Keratinocyte (primary cell): ENCODE measurements around the gene GRIK4. TPM values are rescaled to one million over a fixed set of nuclear protein-coding genes. Genes with fewer than 3 reads are reported as not detected.

Experiments used
- DNase-seq: peaks from one replicate; pipeline ENCODE4 v3.0.0-alpha.2; 2011; ENCODE audit warnings: low read depth, missing footprints, low spot score
- FAIRE-seq: peaks from 2 replicates; lab custom pipeline; 2011; peaks lifted over from hg19 to GRCh38; lab: Jason Lieb, UNC
- H2AFZ ChIP-seq: 2 replicates; pipeline ENCODE4 v1.6.0; 2012; ENCODE audit warnings: low read length, control low read depth, inconsistent platforms; ENCODE audit not compliant: control insufficient read depth
- H3K27ac ChIP-seq: 2 replicates; pipeline ENCODE4 v1.5.1; 2011; ENCODE audit warnings: low read length; ENCODE audit not compliant: control insufficient read depth, insufficient read depth
- H3K27me3 ChIP-seq: 3 replicates; pipeline ENCODE4 v1.6.0; 2011; ENCODE audit warnings: low read length; ENCODE audit not compliant: control insufficient read depth, insufficient read depth; ENCODE audit errors: extremely low read depth
- H3K36me3 ChIP-seq, 2 experiments: 2 replicates in 1 of 2; 3 replicates in 1 of 2; pipeline ENCODE4 v1.5.1; 2011; ENCODE audit warnings: low read length in 2 of 2, mild to moderate bottlenecking in 1 of 2; ENCODE audit not compliant: control insufficient read depth in 2 of 2, insufficient read depth in 2 of 2; ENCODE audit errors: extremely low read depth in 1 of 2
- H3K4me1 ChIP-seq: 3 replicates; pipeline ENCODE4 v1.5.1; 2011; ENCODE audit warnings: low read length; ENCODE audit not compliant: control insufficient read depth, insufficient read depth; ENCODE audit errors: extremely low read depth
- H3K4me2 ChIP-seq: 3 replicates; pipeline ENCODE4 v1.6.0; 2011; ENCODE audit warnings: low read depth, low read length; ENCODE audit not compliant: control insufficient read depth, insufficient read depth; ENCODE audit errors: extremely low read depth
- H3K4me3 ChIP-seq, 3 experiments: fragments of 200-600 bp in 1 of 3; sonication (generic) in 1 of 3; 2 replicates in 2 of 3; 3 replicates in 1 of 3; pipeline ENCODE4 v1.5.1; 2011 to 2016; ENCODE audit warnings: low read length in 3 of 3, mild to moderate bottlenecking in 3 of 3, control low read depth in 2 of 3, inconsistent platforms in 1 of 3, low read depth in 1 of 3, mixed read lengths in 1 of 3, mixed run types in 1 of 3, moderate library complexity in 1 of 3; ENCODE audit not compliant: control insufficient read depth in 2 of 3, insufficient read depth in 2 of 3; ENCODE audit errors: extremely low read depth in 1 of 3
- H3K79me2 ChIP-seq: 2 replicates; pipeline ENCODE4 v1.6.0; 2012; ENCODE audit warnings: low read length; ENCODE audit not compliant: control insufficient read depth, insufficient read depth
- H3K9ac ChIP-seq: 3 replicates; pipeline ENCODE4 v1.6.0; 2011; ENCODE audit warnings: low read length; ENCODE audit not compliant: control insufficient read depth, insufficient read depth; ENCODE audit errors: extremely low read depth
- H3K9me1 ChIP-seq: 3 replicates; pipeline ENCODE4 v1.6.0; 2011; ENCODE audit warnings: low read length; ENCODE audit not compliant: control insufficient read depth, insufficient read depth; ENCODE audit errors: extremely low read depth
- H3K9me3 ChIP-seq: 2 replicates; pipeline ENCODE4 v1.5.1; 2012; ENCODE audit warnings: low read depth, low read length; ENCODE audit not compliant: control insufficient read depth
- H4K20me1 ChIP-seq: 3 replicates; pipeline ENCODE4 v1.6.0; 2011; ENCODE audit warnings: low read length; ENCODE audit not compliant: control insufficient read depth, insufficient read depth; ENCODE audit errors: extremely low read depth
- CTCF ChIP-seq, 3 experiments: IDR thresholded peaks in 1 of 3; conservative IDR thresholded peaks in 1 of 3; optimal IDR thresholded peaks in 1 of 3; 2 replicates in 2 of 3; 3 replicates in 1 of 3; pipeline versions ENCODE3 to v1.5.1; 2011; ENCODE audit warnings: low read length in 3 of 3, mild to moderate bottlenecking in 3 of 3, moderate library complexity in 2 of 3, control low read depth in 1 of 3, inconsistent platforms in 1 of 3; ENCODE audit not compliant: insufficient read depth in 2 of 3; ENCODE audit errors: extremely low read depth in 1 of 3
- EZH2 ChIP-seq: IDR thresholded peaks from one replicate; pipeline ENCODE4 v1.6.1; 2012; ENCODE audit warnings: inconsistent platforms, mild to moderate bottlenecking, low read length, moderate library complexity
- dilution Hi-C: fragments of 300-500 bp; cut with MboI; formaldehyde crosslinking; loops from one replicate; pipeline ENCODE4 v1.7.0; 2020; ENCODE audit warnings: low sequenced_read_pairs; ENCODE audit not compliant: extremely low pct_ligation_motif_present
- polyA plus RNA-seq, 5 experiments: library from polyadenylated mRNA; depleted of rRNA in 3 of 5; stranded (reverse) in 3 of 5; stranded (forward) in 1 of 5; unstranded in 1 of 5; fragments of >200 nt; gene quantifications; 1 replicate in 1 of 5; 2 replicates in 3 of 5; 3 replicates in 1 of 5; pipeline versions ENCODE4 v1.2.1 to v1.2.3, GENCODE V29; 2011 to 2012; ENCODE audit warnings: missing spikeins in 2 of 5, low read depth in 1 of 5, low replicate concordance in 1 of 5

GRIK4 gene
- polyA plus RNA-seq, 1 donor (not counting 4 experiments of a cell fraction or from before 2014, with no cell fraction given): not detected

- FAIRE-seq (no peak), DNase-seq (no peak)
- TF ChIP-seq EZH2: no peak
- TF ChIP-seq CTCF (optimal IDR thresholded peaks at IDR 0.05 in 1 of 3, IDR thresholded peaks at IDR 0.05 in 1 of 3, conservative IDR thresholded peaks at IDR 0.05 in 1 of 3; ENCODE audit: extremely low read depth in 1 of 3, insufficient read depth in 2 of 3, low read length in 3 of 3): no peak
- H3K9ac ChIP-seq: no peak overlapping the region
- H2AFZ ChIP-seq: no peak overlapping the region
- no peak overlapping the region for H3K4me2 ChIP-seq
- dilution Hi-C loops: no loop called here
- no peaks in the 10 kb centered on the region for H3K9me1 ChIP-seq
- no peaks in the 10 kb centered on the region for H4K20me1 ChIP-seq
- H3K79me2 ChIP-seq: no peaks in the 10 kb centered on the region
- H3K4me3 ChIP-seq: no peak overlapping the region
- no peaks in the 10 kb centered on the region for H3K27me3 ChIP-seq
- H3K36me3 ChIP-seq: no peaks in the 10 kb centered on the region
- H3K27ac ChIP-seq: no peak overlapping the region
- no peaks in the 10 kb centered on the region for H3K9me3 ChIP-seq
- H3K4me1 ChIP-seq: no peaks in the 10 kb centered on the region
Measured at GRCh38 chr11:120613264-120614226, 102.0 kb downstream of the GRIK4 start.

GRCh38 chr11:120615391-120615790 lies 103.8 kb downstream of the GRIK4 start:
- TF ChIP-seq EZH2 (no peak), CTCF (optimal IDR thresholded peaks at IDR 0.05 in 1 of 3, IDR thresholded peaks at IDR 0.05 in 1 of 3, conservative IDR thresholded peaks at IDR 0.05 in 1 of 3; ENCODE audit: extremely low read depth in 1 of 3, insufficient read depth in 2 of 3, low read length in 3 of 3) (no peak)
- no peaks in the 10 kb centered on the region for H3K27me3 ChIP-seq
- H2AFZ ChIP-seq: no peak overlapping the region
- FAIRE-seq (no peak), DNase-seq (no peak)
- H3K36me3 ChIP-seq: no peaks in the 10 kb centered on the region
- H3K9me1 ChIP-seq: no peaks in the 10 kb centered on the region
- no peaks in the 10 kb centered on the region for H3K4me1 ChIP-seq
- no peak overlapping the region for H3K4me3 ChIP-seq
- no peak overlapping the region for H3K27ac ChIP-seq
- H4K20me1 ChIP-seq: no peaks in the 10 kb centered on the region
- H3K9me3 ChIP-seq: no peaks in the 10 kb centered on the region
- H3K79me2 ChIP-seq: no peaks in the 10 kb centered on the region
- no peak overlapping the region for H3K4me2 ChIP-seq
- H3K9ac ChIP-seq: no peak overlapping the region
- dilution Hi-C loops: no loop called here
